ENCODE data around the gene POP4.

POP4 gene

DNA sequence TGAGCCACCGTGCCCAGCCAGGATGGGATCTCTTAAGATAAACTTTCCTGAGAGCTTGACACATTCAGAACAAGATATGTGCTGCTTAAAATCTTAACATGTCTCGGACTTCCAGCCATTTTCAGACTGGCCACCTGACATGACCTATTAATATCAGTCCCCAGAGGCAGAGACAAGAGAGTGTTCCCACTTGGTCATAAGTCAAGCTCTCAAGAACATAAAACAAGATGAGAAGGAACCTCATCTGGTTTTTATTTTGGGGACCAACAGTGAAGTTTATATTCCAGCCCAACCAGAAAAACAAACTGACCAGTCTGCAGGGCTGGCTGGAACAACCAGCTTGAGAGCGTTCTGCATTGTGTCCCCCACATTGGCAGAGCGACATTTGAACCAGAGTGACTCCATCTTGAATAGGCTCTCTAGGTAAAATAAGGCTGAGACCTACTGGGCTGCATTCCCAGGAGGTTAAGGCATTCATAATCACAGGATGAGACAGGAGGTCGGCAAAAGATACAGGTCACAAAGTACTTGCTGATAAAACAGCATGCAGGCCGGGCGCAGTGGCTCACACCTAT is 37.4 kb downstream of the POP4 start:
- Histone ChIP-seq H3K4me1 (ENCODE audit: insufficient read depth, insufficient read length) (no peaks in the 10 kb centered on the region), H3K9me3 (ENCODE audit: insufficient read depth, low read length) (no peaks in the 10 kb centered on the region), H3K9ac (ENCODE audit: insufficient read length, low read depth) (no peak overlapping the region), H3K36me3 (ENCODE audit: insufficient read depth, insufficient read length, low read length) (no peaks in the 10 kb centered on the region), H3K4me3 (ENCODE audit: insufficient read length, low read depth) (no peak overlapping the region), H3K27me3 (ENCODE audit: insufficient read depth, insufficient read length) (no peaks in the 10 kb centered on the region)
- TF ChIP-seq YY1 (IDR thresholded peaks at IDR 0.05; ENCODE audit: insufficient read depth, insufficient read length) (no peak), SUZ12 (IDR thresholded peaks at IDR 0.05; ENCODE audit: extremely low read depth, insufficient read depth, insufficient read length) (no peak)
- no peak for DNase-seq (ENCODE audit: low read depth, low spot score)

DNA sequence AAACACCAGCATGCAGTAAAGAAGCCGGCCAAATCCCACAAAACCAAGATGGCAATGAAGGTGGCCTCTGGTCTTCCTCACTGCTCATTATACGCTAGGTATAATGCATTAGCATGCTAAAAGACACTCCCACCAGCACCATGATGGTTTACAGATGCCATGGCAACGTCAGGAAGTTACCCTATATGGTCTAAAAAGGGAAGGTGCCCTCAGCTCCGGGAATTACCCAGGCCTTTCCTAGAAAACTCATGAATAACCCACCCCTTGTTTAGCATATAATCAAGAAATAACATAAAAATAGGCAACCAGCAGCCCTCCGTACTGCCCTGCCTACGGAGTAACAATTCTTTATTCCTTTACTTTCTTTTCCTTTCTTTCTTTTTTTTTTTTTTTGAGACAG is 38.1 kb downstream of the POP4 start:
- Histone ChIP-seq H3K4me1 (ENCODE audit: insufficient read depth, insufficient read length) (no peaks in the 10 kb centered on the region), H3K9me3 (ENCODE audit: insufficient read depth, low read length) (no peaks in the 10 kb centered on the region), H3K36me3 (ENCODE audit: insufficient read depth, insufficient read length, low read length) (no peaks in the 10 kb centered on the region), H3K9ac (ENCODE audit: insufficient read length, low read depth) (no peak overlapping the region), H3K27me3 (ENCODE audit: insufficient read depth, insufficient read length) (no peaks in the 10 kb centered on the region), H3K4me3 (ENCODE audit: insufficient read length, low read depth) (no peak overlapping the region)
- no peak for DNase-seq (ENCODE audit: low read depth, low spot score)
- TF ChIP-seq ZNF274 (IDR thresholded peaks at IDR 0.05; ENCODE audit: low read depth, low read length) (no peak), SUZ12 (IDR thresholded peaks at IDR 0.05; ENCODE audit: extremely low read depth, insufficient read depth, insufficient read length) (no peak), YY1 (IDR thresholded peaks at IDR 0.05; ENCODE audit: insufficient read depth, insufficient read length) (no peak)

DNA sequence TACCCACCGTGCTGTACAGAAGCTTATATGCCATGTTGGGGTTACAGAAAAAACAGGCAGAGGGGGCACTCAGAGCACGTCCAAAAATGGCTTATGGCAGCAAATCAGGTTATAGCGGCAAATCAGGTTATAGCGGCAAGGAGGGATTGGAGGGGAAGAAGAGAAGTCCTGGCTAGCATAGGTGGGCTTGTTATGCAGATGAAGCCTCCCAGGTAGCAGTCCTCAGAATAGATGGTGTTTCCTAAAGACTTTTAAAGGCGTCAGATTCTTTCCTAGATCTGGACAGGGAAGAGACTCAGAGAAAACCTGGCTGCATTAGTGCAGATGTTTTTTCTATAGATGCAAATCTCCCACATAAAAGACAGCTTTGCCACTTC is 39.4 kb downstream of the POP4 start:
- no peak overlapping the region for H3K9ac ChIP-seq (ENCODE audit: insufficient read length, low read depth)
- no peak for TF ChIP-seq ZNF274 (IDR thresholded peaks at IDR 0.05; ENCODE audit: low read depth, low read length)
- no peak for TF ChIP-seq YY1 (IDR thresholded peaks at IDR 0.05; ENCODE audit: insufficient read depth, insufficient read length)
- no peak for TF ChIP-seq SUZ12 (IDR thresholded peaks at IDR 0.05; ENCODE audit: extremely low read depth, insufficient read depth, insufficient read length)
- DNase-seq (ENCODE audit: low read depth, low spot score), result no peak
- H3K9me3 ChIP-seq (ENCODE audit: insufficient read depth, low read length), result no peaks in the 10 kb centered on the region
- no peaks in the 10 kb centered on the region for H3K4me1 ChIP-seq (ENCODE audit: insufficient read depth, insufficient read length)
- H3K4me3 ChIP-seq (ENCODE audit: insufficient read length, low read depth), result no peak overlapping the region
- H3K27me3 ChIP-seq (ENCODE audit: insufficient read depth, insufficient read length), result no peaks in the 10 kb centered on the region
- no peaks in the 10 kb centered on the region for H3K36me3 ChIP-seq (ENCODE audit: insufficient read depth, insufficient read length, low read length)

DNA sequence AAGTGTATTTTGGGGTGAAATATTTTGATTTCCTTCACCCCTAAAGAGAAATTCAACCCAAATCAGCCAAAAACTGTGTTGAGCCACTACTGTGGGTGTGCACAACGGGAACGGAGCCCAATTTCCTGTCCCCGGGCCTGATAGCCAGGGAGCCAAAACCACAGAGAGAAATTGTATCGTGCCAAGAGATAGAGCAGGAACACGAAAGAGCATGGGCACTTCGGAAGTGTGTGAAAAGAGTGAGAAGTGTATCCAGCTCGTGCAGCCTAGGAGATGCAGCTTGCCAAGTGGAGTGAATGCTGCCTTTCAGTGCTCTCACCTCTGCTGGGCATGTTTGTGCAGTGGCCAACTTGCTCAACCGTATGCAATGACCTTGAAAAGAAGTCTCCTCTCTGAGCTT is 39.8 kb downstream of the POP4 start:
- Histone ChIP-seq H3K27me3 (ENCODE audit: insufficient read depth, insufficient read length) (no peaks in the 10 kb centered on the region), H3K4me1 (ENCODE audit: insufficient read depth, insufficient read length) (no peaks in the 10 kb centered on the region), H3K36me3 (ENCODE audit: insufficient read depth, insufficient read length, low read length) (no peaks in the 10 kb centered on the region), H3K9me3 (ENCODE audit: insufficient read depth, low read length) (no peaks in the 10 kb centered on the region), H3K9ac (ENCODE audit: insufficient read length, low read depth) (no peak overlapping the region), H3K4me3 (ENCODE audit: insufficient read length, low read depth) (no peak overlapping the region)
- no peak for TF ChIP-seq SUZ12 (IDR thresholded peaks at IDR 0.05; ENCODE audit: extremely low read depth, insufficient read depth, insufficient read length)
- no peak for TF ChIP-seq YY1 (IDR thresholded peaks at IDR 0.05; ENCODE audit: insufficient read depth, insufficient read length)
- no peak for TF ChIP-seq ZNF274 (IDR thresholded peaks at IDR 0.05; ENCODE audit: low read depth, low read length)
- no peak for DNase-seq (ENCODE audit: low read depth, low spot score)

DNA sequence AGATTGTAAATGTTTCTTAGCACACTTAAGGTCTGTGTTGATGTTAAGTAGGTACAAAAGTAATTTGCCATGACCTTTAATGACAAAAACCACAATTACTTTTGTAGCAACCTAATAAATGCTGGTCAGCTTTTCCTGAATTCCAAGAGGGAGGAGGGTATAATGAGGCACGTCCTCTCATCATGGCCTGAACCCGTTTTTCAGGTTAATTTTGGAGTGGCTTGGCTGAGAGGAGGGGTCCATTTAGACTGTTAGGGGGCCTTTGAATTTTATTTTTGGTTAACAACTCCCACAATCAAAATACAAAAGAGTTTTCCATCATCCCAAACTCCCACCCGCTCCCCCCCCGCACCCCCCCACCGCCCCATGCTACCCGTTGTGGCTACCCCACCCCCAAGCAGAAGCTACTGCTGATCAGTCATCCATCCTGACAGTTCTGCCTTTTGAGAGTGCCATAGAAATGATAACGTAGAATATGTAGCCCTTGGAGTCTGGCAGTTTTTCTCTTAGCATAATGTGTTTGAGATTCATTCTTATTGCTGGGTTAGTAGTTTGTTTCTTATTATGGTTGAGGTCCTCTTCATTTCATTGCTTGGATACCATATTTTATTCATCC is 44.8 kb downstream of the POP4 start:
- Histone ChIP-seq H3K36me3 (ENCODE audit: insufficient read depth, insufficient read length, low read length) (no peaks in the 10 kb centered on the region), H3K9me3 (ENCODE audit: insufficient read depth, low read length) (peaks cover 7% of the 10 kb centered on the region; the same call in 1 of the 2 replicates), H3K4me1 (ENCODE audit: insufficient read depth, insufficient read length) (no peaks in the 10 kb centered on the region), H3K27me3 (ENCODE audit: insufficient read depth, insufficient read length) (no peaks in the 10 kb centered on the region), H3K4me3 (ENCODE audit: insufficient read length, low read depth) (no peak overlapping the region), H3K9ac (ENCODE audit: insufficient read length, low read depth) (no peak overlapping the region)
- TF ChIP-seq YY1 (IDR thresholded peaks at IDR 0.05; ENCODE audit: insufficient read depth, insufficient read length) (no peak), SUZ12 (IDR thresholded peaks at IDR 0.05; ENCODE audit: extremely low read depth, insufficient read depth, insufficient read length) (no peak), ZNF274 (IDR thresholded peaks at IDR 0.05; ENCODE audit: low read depth, low read length) (no peak)
- DNase-seq (ENCODE audit: low read depth, low spot score), result no peak

DNA sequence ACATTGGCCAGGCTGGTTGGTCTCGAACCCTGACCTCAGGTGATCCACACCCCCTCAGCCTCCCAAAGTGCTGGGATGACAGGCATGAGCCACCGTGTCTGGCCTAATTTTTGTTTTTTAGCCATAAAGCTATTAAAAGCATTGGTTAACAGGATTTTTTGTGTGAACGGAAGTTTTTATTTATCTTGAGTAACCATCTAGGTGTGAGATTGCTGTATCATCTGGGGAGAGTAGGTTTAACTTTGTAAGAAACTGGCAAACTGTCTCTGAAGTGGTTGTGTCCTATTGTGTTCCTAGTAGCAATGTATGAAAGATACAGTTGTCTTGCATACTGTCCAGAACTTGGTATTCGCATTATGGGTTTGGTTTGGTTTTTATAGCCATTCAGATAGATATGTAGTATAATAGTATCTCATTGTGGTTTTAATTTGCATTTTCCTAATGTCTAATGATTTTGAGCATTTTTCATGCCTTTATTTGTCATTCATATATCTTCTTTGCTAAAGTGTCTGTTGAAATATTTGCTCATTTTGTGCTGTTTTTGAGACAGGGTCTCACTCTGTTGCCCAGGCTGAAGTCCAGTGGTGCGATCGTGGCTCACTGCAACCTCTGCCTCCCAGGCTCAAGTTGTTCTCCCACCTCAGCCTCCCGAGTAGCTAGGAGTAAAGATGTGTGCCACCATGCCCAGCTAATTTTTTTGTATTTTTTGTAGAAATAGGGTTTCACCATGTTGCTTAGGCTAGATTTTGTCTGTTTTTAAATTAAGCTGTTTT is 45.7 kb downstream of the POP4 start:
- no peak for TF ChIP-seq ZNF274 (IDR thresholded peaks at IDR 0.05; ENCODE audit: low read depth, low read length)
- TF ChIP-seq SUZ12 (IDR thresholded peaks at IDR 0.05; ENCODE audit: extremely low read depth, insufficient read depth, insufficient read length), result no peak
- TF ChIP-seq YY1 (IDR thresholded peaks at IDR 0.05; ENCODE audit: insufficient read depth, insufficient read length), result no peak
- H3K9ac ChIP-seq (ENCODE audit: insufficient read length, low read depth), result no peak overlapping the region
- no peak overlapping the region for H3K4me3 ChIP-seq (ENCODE audit: insufficient read length, low read depth)
- H3K9me3 ChIP-seq (ENCODE audit: insufficient read depth, low read length), result peaks cover 7% of the 10 kb centered on the region; the same call in 1 of the 2 replicates
- H3K4me1 ChIP-seq (ENCODE audit: insufficient read depth, insufficient read length), result no peaks in the 10 kb centered on the region
- no peak for DNase-seq (ENCODE audit: low read depth, low spot score)
- no peaks in the 10 kb centered on the region for H3K36me3 ChIP-seq (ENCODE audit: insufficient read depth, insufficient read length, low read length)
- no peaks in the 10 kb centered on the region for H3K27me3 ChIP-seq (ENCODE audit: insufficient read depth, insufficient read length)

DNA sequence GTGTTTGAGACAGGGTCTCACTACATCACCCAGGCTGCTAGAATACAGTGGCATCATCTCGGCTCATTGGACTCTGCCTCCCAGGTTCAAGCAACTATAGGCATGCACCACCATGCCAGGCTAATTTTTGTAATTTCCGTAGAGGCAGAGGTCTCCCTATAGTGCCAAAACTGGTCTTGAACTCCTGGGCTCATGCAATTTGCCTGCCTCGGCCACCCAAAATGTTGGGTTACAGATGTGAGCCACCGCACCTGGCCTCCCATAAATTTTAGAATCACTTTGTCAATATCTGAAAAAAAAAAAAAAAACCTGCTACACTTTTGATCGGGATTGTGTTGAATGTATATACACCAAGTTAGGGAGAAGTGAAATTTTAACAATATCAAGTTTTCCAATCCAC is 47.3 kb downstream of the POP4 start:
- Histone ChIP-seq H3K36me3 (ENCODE audit: insufficient read depth, insufficient read length, low read length) (no peaks in the 10 kb centered on the region), H3K4me1 (ENCODE audit: insufficient read depth, insufficient read length) (no peaks in the 10 kb centered on the region), H3K9me3 (ENCODE audit: insufficient read depth, low read length) (peaks cover 7% of the 10 kb centered on the region; the same call in 1 of the 2 replicates), H3K4me3 (ENCODE audit: insufficient read length, low read depth) (no peak overlapping the region), H3K27me3 (ENCODE audit: insufficient read depth, insufficient read length) (no peaks in the 10 kb centered on the region), H3K9ac (ENCODE audit: insufficient read length, low read depth) (no peak overlapping the region)
- TF ChIP-seq ZNF274 (IDR thresholded peaks at IDR 0.05; ENCODE audit: low read depth, low read length) (no peak), YY1 (IDR thresholded peaks at IDR 0.05; ENCODE audit: insufficient read depth, insufficient read length) (no peak), SUZ12 (IDR thresholded peaks at IDR 0.05; ENCODE audit: extremely low read depth, insufficient read depth, insufficient read length) (no peak)
- no peak for DNase-seq (ENCODE audit: low read depth, low spot score)

Data from NT2/D1 (cell line).